HG03571 (cell line): ENCODE measurements around the gene COX10.
"Not testable (repeated sequence)": the region's sequence is repeated elsewhere in the genome, so short reads cannot be mapped to it uniquely, and the experiment has no call there.

Experiments used
- ATAC-seq: cut with Tn5 transposase; IDR thresholded peaks from one replicate; pipeline ENCODE4 v1.9.1; 2021; ENCODE audit not compliant: unreplicated experiment

COX10 gene

GRCh38 chr17:14202388-14203166 lies 133.3 kb downstream of the COX10 start:
- ATAC-seq: no peak

DNA sequence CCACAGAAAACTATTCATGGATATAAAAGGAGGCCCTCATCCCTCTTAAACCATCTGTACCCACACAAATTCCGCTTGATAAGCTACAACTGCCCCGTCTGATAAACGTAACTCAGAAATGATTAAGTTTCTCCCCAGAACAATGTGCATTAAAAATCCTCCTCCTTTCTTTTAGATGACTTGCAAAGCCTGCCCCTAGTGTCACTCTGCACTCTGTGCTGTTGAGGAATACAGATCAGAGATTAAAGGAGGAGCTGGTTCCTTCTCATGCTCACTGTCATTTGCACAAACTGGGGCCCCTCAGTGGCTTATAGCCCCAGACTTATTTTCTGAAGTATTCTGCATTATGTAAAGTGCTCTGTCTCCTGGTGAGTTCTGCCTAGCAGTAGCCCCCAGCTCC lies 134.1 kb downstream of the COX10 start:
- no peak for ATAC-seq

- ATAC-seq: no peak
Measured at GRCh38 chr17:14204084-14204483, 134.8 kb downstream of the COX10 start.

GRCh38 chr17:14204546-14204945 lies 135.2 kb downstream of the COX10 start:
- ATAC-seq: no peak

DNA sequence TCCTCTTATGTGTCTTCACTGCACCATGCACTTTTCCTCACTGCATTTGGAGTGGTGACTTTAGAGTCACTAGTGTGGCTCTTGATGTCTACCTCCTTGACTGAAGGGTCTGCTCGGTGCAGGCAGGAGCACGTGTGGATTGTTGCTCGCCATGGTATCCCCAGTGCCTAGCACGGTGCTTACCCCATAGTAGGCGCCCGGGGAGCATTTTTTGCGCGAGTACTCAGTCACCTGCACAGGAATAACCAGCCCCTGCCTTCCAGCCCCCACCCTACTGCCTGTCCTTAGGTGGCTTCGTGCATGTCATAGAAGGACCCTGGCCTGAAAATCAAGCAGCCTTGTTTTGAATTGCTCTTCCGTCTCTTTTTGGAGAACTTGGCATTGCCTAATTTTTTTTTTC lies 136.1 kb downstream of the COX10 start:
- no peak for ATAC-seq

DNA sequence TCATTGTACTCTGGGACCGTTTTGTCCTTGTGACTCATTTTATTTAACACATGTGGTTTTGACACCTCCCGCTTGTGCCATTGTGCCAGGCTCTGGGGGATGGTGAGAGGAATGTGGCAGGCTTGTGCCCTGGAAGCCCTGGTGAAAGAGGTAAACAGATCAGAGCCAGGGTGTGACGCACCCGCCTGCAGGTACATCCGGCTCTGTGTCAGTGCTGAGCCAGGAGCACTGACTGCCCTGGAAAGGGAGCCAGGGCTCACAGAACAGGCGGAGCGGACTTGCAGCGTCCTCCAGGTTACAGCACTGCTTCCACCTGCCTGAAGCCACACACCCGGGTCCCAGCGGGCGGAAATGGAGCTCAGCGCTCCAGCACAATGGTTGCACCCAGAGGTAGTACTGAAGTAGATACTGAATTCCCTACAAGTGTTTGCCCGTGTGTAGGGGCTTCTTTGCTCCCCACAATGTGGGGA lies 136.7 kb downstream of the COX10 start:
- no peak for ATAC-seq

DNA sequence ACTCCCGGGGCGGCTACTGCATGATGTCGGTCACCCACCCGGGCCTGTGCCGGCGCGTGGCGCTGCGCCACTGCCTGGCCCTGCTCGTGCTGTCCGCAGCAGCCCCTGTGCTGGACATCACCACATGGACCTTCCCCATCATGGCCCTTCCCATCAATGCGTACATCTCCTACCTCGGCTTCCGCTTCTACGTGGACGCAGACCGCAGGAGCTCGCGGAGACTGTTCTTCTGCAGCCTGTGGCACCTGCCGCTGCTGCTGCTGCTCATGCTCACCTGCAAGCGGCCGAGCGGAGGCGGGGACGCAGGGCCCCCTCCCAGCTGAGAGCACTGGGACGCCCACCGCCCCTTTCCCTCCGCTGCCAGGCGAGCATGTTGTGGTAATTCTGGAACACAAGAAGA lies 137.6 kb downstream of the COX10 start:
- no peak for ATAC-seq

GRCh38 chr17:14207791-14208190 lies 138.5 kb downstream of the COX10 start:
- ATAC-seq: no peak

GRCh38 chr17:14209215-14209614 lies 139.9 kb downstream of the COX10 start:
- no peak for ATAC-seq

- no peak for ATAC-seq
Measured at GRCh38 chr17:14211246-14211645, 141.9 kb downstream of the COX10 start.

DNA sequence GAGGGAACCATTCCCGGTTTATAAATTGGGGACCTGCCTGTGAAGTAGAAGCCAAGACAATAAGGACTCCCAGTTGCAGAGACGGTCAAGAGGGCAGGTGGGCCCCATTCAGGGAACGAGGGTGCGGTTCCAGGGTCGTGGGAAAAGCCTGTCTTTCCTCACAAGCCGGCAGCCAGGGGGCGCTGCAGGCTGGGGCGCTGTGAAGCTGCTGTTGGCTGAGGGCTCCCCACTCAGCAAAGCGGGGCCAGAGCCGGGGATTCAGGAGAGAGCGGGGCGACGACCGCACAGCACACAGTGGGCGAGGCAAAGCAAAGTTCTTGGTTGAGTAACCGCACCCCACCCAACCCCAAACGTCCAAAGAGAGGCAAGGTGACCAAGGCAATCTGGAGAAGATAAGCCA lies 142.5 kb downstream of the COX10 start:
- ATAC-seq: no peak

- ATAC-seq: no peak
Measured at GRCh38 chr17:14212401-14212800, 143.1 kb downstream of the COX10 start.

DNA sequence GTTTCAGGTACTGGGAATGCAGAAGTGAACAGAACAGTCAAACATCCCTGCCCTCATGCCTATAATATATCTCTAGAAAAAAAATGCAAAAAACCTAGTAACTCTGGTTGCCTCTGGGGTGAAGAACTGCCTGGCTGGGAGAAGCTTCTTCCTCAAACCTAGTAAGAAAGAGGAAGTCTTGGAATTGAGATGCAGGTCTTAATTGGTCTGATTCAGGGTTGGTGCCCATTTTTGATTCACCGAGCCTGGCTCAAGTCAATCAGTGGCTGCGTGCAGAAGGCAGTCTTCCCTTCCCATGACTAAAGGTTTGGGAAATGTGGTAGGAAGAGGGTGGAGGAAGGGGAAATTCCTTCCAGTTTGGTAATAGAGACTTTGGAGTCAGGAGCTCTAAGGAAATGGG lies 145.0 kb downstream of the COX10 start:
- no peak for ATAC-seq

DNA sequence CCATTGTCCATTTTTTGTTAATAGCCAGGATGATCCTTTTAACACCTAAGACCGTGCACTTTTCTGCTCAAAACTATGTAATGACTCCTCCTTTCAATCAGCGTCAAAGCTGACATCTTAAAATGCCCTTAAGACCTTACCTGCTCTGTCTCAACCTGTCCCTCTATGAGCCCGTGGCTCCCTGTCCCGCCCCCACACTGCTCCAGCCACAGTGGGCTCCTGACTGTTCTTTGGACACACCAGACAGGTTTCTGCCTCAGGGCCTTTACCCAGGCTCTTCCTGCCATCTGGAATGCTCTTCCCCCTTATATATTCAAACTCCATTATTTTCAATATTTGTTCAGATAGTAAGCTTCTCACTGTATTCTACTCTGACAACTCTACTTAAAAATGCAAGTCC lies 153.3 kb downstream of the COX10 start:
- ATAC-seq: no peak

DNA sequence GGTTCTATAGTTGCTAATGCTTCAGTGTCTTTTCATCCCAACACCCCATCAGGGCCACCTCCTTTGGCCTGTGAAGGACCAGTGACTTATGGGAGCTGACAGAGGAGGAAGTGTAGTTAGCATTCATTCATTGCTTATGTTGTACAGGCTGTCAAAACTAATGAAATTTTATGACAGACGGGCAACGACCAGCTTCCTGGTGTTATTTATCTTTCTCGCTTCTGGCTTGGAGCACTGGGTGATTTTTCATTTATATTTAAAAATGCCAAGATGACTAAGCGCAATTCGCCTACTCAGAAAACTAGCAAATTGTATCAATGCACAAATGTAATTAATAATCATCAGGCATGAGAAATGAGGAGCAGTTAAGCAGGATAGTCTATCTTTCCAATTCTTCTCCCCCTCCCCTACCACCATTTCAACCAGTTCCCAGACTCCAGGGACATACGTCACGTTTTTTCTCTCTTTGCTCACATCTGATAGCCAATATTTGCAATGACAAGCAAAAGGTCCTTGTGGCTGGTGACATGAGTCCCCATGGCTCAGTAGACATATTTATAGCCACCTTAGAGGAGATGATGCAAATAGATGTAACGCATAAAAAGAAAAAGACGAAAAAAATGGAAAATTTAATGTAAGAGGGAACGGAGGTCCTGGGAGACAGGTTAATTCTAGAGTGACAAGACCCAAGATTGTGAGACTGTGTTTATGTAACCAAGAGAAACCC lies 156.1 kb downstream of the COX10 start:
- ATAC-seq: no peak

- ATAC-seq: no peak
Measured at GRCh38 chr17:14227052-14227451, 157.7 kb downstream of the COX10 start.

GRCh38 chr17:14228903-14229302 lies 159.6 kb downstream of the COX10 start:
- ATAC-seq: no peak

DNA sequence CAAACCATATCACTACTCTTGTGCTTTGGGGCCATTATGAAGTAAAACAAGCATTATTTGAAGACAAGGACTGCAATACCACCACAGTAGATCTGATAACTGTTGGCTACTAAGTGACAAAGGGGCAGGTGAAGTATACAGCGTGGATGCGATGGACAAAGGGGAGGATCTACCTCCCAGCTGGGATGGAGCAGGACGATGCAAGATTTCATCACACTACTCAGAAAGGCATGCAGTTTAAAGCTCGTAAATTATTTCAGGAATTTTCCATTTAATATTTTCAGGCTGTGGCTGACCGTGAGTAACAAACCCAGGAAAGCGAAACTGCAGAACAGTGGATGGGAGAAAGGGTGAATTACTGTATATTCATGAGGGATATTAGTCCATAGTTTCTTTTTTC lies 161.9 kb downstream of the COX10 start:
- ATAC-seq: not testable (repeated sequence)

- not testable (repeated sequence) for ATAC-seq
Measured at GRCh38 chr17:14235047-14235446, 165.7 kb downstream of the COX10 start.

DNA sequence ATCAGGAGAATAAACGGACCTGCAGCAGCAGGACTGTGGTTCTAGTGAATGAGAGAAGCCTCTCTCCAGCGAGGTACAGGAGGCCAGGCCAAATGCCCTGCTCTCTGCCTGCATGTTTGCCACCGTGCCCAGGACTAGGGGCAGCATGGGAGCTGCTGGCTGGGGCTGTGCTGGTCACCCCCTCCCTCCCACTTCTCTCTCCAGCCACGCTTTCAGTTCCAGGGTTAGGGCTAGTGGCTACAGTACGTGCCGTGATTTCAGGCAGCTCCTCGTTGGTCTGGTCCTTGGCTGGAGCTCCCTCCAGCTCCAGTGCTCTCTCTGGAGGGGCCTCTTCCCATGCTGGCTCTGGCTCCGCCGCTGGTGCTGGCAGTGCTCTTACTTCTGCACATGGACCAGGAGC lies 166.7 kb downstream of the COX10 start:
- ATAC-seq: not testable (repeated sequence)

GRCh38 chr17:14236762-14237161 lies 167.5 kb downstream of the COX10 start, which contains the start of gene CDRT15:
Gene CDRT15 (minus strand): TSS chr17:14236862. CDS start chr17:14236833, 29 bp downstream.
- not testable (repeated sequence) for ATAC-seq

DNA sequence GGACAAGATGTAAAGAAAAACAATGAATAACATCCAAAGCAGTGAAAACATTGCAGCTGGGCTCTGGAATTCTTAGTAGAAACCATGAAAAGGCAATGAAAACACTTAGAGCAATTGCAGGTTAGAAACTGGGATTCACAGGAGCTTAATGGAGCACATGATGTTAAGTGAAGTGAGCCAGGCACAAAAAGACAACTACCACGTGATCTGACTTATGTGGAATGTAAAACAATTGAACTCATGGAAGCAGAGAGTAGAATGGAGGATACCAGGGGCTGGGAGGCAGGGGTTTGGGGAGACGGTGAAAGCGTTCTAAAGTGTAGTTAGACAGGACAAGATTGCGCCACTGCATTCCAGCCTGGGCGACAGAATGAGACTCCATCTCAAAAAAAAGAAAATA lies 170.0 kb downstream of the COX10 start:
- ATAC-seq: not testable (repeated sequence)
